Left ventricle myocardium inferior (tissue), 1 donor: Measurements from ENCODE around the gene NUDT13. TPM values are rescaled to one million over a fixed set of nuclear protein-coding genes. Genes with fewer than 3 reads are reported as not detected.

Experiments used
- DNase-seq: peaks from one replicate; pipeline ENCODE4 v3.0.0-alpha.2; 2020
- H3K27ac ChIP-seq: fragments of 200-600 bp; replicated peaks from 2 replicates; pipeline ENCODE4 v1.8.0; 2021
- H3K27me3 ChIP-seq: fragments of 200-600 bp; 2 replicates; pipeline ENCODE4 v1.8.0; 2021; ENCODE audit warnings: low read depth
- H3K36me3 ChIP-seq: fragments of 200-600 bp; 2 replicates; pipeline ENCODE4 v1.8.0; 2021
- H3K4me1 ChIP-seq: fragments of 200-600 bp; 2 replicates; pipeline ENCODE4 v1.8.0; 2021
- H3K4me3 ChIP-seq: fragments of 200-600 bp; 2 replicates; pipeline ENCODE4 v1.8.0; 2021; ENCODE audit warnings: mild to moderate bottlenecking, moderate library complexity
- H3K9me3 ChIP-seq: fragments of 200-600 bp; replicated peaks from 2 replicates; pipeline ENCODE4 v1.8.0; 2021
- intact Hi-C: fragments of 100-400 bp; cut with micrococcal nuclease; formaldehyde crosslinking; loops from one replicate; pipeline ENCODE4 v1.11.0; 2022
- total RNA-seq: library from RNA; stranded (reverse); fragmentation: NEBNext Ultra II Directional; extraction: Animal tissue kit (Norgen Biotek cat#: 25700); gene quantifications from one replicate; pipeline ENCODE4 v1.2.1, GENCODE V29; 2021
- TF ChIP-seq, protein P1 (sequence below): fragments of 200-600 bp; IDR thresholded peaks from 2 replicates; pipeline ENCODE4 v1.8.0; 2021; ENCODE audit warnings: antibody characterized with exemption, mild to moderate bottlenecking, borderline replicate concordance
- donor health status: DM: no; HTN: yes; CAD: no; lungs with severe emphysema.

Gene NUDT13
- total RNA-seq, 1 donor from 2014 or later, result 5.6 TPM

DNA sequence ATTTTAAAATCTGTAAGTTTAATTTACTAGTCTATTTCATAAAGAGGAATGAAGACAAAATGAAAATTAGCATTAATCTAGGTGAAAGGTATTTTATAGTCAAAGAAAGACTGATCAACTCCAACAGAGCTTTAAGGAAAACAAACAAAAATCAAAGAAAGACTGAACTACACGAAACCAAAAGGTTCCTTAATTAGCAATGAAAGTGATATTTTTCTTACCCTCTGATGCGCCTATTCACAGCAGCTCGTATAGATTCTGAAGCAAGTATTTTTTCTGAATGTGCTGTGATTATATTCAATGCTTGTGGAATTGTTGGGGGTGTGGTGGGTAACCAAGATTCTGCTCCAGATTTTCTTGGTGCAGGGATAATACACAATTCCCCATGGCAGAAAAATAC lies 45.8 kb downstream of the NUDT13 start:
- Histone ChIP-seq H3K4me3 (no peak overlapping the region), H3K27ac (no peak overlapping the region), H3K4me1 (peaks cover 5% of the 10 kb centered on the region), H3K27me3 (no peaks in the 10 kb centered on the region), H3K36me3 (peaks cover 84% of the 10 kb centered on the region), H3K9me3 (no peaks in the 10 kb centered on the region)
- DNase-seq, result no peak
- intact Hi-C loops, result no loop called here
- TF ChIP-seq, protein P1, sequence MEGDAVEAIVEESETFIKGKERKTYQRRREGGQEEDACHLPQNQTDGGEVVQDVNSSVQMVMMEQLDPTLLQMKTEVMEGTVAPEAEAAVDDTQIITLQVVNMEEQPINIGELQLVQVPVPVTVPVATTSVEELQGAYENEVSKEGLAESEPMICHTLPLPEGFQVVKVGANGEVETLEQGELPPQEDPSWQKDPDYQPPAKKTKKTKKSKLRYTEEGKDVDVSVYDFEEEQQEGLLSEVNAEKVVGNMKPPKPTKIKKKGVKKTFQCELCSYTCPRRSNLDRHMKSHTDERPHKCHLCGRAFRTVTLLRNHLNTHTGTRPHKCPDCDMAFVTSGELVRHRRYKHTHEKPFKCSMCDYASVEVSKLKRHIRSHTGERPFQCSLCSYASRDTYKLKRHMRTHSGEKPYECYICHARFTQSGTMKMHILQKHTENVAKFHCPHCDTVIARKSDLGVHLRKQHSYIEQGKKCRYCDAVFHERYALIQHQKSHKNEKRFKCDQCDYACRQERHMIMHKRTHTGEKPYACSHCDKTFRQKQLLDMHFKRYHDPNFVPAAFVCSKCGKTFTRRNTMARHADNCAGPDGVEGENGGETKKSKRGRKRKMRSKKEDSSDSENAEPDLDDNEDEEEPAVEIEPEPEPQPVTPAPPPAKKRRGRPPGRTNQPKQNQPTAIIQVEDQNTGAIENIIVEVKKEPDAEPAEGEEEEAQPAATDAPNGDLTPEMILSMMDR, result no peak

DNA sequence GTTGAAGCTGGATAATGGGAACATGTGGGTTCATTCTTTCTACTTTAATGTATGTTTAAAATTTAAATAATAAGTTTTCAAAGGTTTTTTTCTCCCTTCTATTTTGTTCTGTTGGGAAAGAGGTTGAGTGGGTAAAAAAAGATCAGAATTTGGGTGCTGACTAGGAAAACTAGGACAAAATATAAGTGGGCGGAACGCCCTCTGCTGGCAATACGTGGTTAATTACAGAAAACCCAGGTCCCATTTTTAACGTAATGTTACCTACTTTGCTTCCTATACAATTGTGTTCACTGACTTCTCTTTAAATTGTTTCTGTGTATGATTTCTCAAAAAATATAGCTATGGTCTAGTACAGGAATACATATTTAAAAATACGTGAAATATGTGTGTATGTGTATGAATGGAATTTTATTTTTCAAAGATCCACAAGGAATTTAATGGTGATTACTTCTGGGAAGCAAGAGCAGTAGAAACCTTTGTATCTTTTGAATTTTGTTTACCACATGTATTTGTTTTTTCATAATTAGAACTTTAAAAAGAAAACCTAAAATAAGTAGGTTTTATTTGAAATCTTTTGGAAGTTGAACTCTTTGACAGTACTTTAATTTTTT lies 48.9 kb downstream of the NUDT13 start:
- no peak for DNase-seq
- Histone ChIP-seq H3K27me3 (no peaks in the 10 kb centered on the region), H3K36me3 (peaks cover 83% of the 10 kb centered on the region), H3K4me1 (peaks cover 32% of the 10 kb centered on the region), H3K27ac (no peak overlapping the region), H3K9me3 (no peaks in the 10 kb centered on the region), H3K4me3 (no peak overlapping the region)
- intact Hi-C loops, result no loop called here
- TF ChIP-seq, protein P1, result peak; percentile 82

DNA sequence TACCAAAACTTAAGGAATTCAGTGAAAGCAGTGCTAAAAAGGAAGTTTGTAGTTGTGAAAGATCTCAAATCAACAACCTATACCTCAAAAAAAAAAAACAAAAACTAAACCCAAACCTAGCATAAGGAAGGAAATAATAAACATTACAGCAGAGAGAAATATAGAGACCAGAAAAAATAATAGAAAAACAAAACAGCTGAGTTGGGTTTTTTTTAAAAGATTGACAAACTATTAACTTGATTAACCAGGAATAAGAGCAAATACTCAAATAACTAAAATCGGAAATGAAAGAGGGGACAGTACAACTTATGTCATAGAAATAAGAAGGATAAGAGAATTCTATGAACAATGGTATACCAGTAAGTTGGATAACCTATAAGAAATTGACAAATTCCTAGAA lies 50.8 kb downstream of the NUDT13 start:
- TF ChIP-seq, protein P1, result no peak
- Histone ChIP-seq H3K27ac (no peak overlapping the region), H3K36me3 (peaks cover 64% of the 10 kb centered on the region), H3K9me3 (no peaks in the 10 kb centered on the region), H3K4me3 (no peak overlapping the region), H3K27me3 (no peaks in the 10 kb centered on the region), H3K4me1 (peaks cover 41% of the 10 kb centered on the region)
- intact Hi-C loops, result no loop called here
- no peak for DNase-seq

DNA sequence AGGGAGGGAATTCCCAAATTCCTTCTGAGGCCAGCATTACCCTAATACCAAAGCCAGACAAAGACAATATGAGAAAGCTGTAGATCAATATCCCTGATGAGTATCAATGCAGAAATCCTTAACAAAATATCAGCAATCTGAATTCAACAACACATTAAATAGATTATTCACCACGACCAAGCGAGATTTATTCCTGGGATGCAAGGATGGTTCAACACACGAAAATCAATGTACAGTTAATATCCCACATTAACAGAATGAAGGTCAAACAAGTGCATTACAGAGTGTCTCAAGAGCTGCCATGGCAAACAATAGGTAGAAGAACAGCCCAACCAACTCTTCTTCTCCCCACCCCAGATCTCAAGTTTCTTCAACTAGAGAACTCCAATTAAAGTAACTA lies 51.4 kb downstream of the NUDT13 start:
- peaks cover 47% of the 10 kb centered on the region for H3K4me1 ChIP-seq

DNA sequence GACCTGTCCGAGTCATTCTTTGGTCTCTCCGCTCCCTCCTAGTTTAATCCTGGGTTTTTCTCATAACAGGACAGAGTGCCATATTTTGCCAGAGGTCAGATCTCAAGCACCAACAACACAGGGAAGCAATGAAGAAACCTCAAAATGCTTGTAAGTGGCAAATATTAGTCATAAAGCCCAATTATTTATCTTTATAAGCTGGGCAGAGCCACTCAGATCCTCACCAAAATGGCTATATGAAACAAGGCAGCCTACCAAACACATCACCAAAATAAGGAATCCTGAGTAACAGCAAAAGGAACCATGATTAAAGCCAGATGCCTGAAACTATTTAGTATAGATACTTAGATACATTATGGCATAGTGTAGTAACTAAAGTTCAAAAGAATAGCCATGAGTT lies 52.8 kb downstream of the NUDT13 start:
- Histone ChIP-seq H3K27ac (no peak overlapping the region), H3K27me3 (no peaks in the 10 kb centered on the region), H3K4me3 (no peak overlapping the region), H3K9me3 (no peaks in the 10 kb centered on the region), H3K36me3 (peaks cover 44% of the 10 kb centered on the region), H3K4me1 (peaks cover 60% of the 10 kb centered on the region)
- DNase-seq, result no peak
- TF ChIP-seq, protein P1, result no peak
- intact Hi-C loops, result no loop called here

More for the DNA sequence above, 51.4 kb downstream of the NUDT13 start:
- H3K4me3 ChIP-seq, result no peak overlapping the region
- DNase-seq, result no peak
- H3K27ac ChIP-seq, result no peak overlapping the region
- H3K27me3 ChIP-seq, result no peaks in the 10 kb centered on the region
- peaks cover 58% of the 10 kb centered on the region for H3K36me3 ChIP-seq
- intact Hi-C loops, result no loop called here
- H3K9me3 ChIP-seq, result no peaks in the 10 kb centered on the region
- TF ChIP-seq, protein P1, result no peak
